Left hindlimb (tissue), 1 donor: ENCODE data around the gene HMGN3.
A peak's percentile ranks its signal among the peaks of the same experiment; 100 is the strongest.
"Not testable (repeated sequence)": the region's sequence is repeated elsewhere in the genome, so short reads cannot be mapped to it uniquely, and the experiment has no call there.

Experiments used
- DNase-seq: peaks from one replicate; pipeline ENCODE4 v3.0.0-alpha.2; 2018

Gene HMGN3

GRCh38 chr6:79234150-79235022, at the start of gene HMGN3:
Gene HMGN3, minus strand, starts transcription at chr6:79234682.
- DNase-seq: peak; percentile 95

DNA sequence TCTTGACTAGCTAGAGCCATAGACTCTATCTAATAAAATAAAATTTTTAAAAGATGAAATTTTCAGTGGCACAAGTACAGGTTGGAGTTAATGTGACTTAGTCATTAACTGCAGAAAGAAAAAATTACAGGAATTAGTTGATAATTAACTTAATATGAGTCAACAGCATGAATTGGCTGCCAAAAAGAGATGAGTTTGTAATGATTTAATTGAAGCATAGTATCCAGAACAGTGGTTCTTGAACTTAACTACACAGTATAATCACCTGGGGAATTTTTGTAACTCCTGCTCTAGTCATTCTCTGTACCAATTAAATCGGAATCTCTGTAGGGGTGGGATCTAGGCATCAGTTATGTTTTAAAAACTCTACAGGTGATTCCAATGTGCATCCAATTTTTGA, 46.3 kb upstream of the HMGN3 start:
- DNase-seq: no peak

- DNase-seq: no peak
Measured at GRCh38 chr6:79277109-79277508, 42.6 kb upstream of the HMGN3 start.

GRCh38 chr6:79269877-79270276, 35.4 kb upstream of the HMGN3 start:
- DNase-seq: peak; percentile 36

DNA sequence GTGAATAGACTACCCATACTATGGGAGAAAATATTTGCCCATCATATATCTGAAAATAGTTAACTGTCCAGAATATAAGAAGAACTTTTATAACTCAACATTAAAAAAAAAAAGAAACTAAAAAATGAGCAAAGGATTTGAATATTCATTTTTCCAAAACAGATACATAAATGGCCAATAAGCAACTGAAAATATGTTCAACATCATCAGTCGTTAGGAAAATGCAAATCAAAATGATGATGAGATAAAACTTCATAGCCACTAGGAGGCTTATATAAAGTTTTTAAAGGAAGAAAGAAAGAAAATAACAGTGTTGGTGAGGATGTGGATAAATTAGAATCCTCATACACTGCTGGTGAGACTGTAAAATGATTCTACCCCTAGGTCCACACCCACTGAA, 32.6 kb upstream of the HMGN3 start:
- DNase-seq: no peak

DNA sequence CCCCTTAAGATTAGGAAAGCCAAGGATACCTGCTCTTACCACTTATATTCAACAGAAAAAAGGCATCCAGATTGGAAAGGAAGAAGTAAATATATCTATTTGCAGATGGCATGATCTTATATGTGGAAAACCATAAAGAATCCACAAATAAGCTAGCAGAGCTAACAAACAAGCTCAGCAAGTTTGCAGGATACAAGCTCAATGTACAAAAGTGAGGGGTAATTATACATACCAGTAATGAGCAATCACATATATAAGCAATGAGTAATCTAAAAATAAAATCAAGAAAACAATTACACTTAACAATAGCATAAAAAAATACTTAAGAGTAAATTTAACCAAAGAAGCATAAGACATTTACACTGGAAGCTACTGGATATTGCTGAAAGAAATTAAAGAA, 31.6 kb upstream of the HMGN3 start:
- no peak for DNase-seq

GRCh38 chr6:79263359-79263758, 28.9 kb upstream of the HMGN3 start:
- no peak for DNase-seq

DNA sequence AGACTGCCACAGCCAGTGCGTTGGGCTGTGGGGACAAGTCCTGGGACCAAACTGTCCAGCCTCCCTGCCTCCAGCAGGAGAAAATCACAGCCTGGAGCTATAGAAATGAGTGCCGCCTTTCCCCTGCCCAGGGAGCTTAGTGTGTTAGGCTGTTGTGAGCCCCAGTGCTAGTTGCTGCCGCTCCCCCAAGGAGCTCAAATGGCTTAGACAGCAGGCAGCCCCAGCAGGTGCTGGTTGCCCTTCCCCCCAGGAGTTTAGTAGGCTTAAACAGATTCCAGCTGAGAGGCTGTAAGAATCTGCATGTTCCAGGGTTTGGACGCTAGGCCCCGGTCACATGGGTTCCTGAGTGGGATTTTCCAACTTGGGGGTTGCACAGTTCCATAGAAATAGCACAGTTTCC, 27.2 kb upstream of the HMGN3 start:
- DNase-seq: no peak

- DNase-seq: no peak
Measured at GRCh38 chr6:79260772-79261171, 26.3 kb upstream of the HMGN3 start.

- no peak for DNase-seq
Measured at GRCh38 chr6:79257381-79258205, 23.1 kb upstream of the HMGN3 start.

DNA sequence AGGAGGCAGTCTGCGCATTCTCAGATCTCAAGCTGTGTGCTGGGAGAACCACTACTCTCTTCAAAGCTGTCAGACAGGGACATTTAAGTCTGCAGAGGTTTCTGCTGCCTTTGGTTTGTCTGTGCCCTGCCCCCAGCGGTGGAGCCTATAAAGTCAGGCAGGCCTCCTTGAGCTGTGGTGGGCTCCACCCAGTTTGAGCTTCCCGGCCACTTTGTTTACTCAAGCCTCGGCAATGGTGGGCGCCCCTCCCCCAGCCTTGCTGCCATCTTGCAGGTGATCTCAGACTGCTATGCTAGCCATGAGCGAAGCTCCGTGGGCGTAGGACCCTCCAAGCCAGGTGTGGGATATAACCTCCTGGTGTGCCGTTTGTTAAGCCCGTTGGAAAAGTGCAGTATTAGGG, 22.3 kb upstream of the HMGN3 start:
- DNase-seq: not testable (repeated sequence)

- not testable (repeated sequence) for DNase-seq
Measured at GRCh38 chr6:79255086-79255485, 20.6 kb upstream of the HMGN3 start.

- no peak for DNase-seq
Measured at GRCh38 chr6:79250559-79250958, 16.1 kb upstream of the HMGN3 start.

DNA sequence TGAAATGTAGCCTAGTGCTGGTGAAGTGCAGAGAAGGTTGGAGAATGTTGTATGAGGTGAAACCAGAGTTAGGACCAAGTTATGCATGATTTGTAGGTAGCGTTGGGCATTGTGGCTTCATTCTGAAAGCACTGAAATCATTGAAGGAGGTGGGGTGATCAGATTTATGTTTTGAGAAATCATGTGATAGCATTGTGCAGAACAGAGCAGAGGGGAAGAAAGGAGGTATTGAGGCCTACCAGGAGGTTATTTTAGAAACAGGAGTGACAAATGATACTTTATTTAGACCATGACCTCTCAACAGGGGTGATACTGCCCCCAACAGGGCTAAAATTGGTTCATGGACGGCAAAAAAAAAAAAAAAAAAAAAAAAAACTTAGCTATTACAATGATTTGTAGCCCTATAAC, 15.6 kb upstream of the HMGN3 start:
- DNase-seq: no peak

DNA sequence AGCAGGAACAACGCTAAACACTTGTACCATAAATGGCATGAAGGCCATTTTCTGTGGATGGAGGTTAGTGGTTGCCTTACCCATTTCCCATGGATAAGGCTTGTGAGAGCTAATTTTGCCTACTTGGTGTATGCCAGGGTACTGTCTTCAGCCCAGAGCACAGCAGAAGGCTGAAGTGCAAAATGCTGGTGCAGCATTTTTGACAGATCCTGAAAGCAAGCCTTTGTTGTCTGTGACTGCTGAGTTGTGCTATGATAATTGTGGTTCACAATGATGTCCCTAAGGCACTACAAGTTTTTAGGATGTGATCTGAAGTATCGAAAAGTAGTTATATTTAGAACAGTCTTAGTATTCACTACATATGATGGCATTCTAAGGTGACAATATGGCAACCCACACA, 14.7 kb upstream of the HMGN3 start:
- DNase-seq: no peak

DNA sequence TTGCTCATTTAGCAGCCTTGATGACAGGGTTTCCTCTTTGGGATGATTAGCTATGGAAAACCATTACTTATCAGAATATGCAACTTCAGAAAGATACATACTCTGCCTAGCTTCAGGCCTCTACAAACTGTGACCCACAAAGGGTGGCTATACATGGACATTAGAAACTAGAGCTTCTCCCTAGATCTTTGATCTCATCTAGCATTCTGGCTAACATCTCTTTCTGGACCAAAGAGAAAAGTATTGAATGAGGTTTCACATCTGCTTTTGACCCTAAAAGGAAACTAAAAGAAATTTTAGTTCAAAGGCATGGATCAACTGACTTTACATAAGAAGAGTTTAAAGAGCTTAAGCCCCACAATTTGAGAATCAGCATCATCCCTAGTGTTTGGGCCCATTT, 12.4 kb upstream of the HMGN3 start:
- DNase-seq: no peak

GRCh38 chr6:79241228-79241627, 6.7 kb upstream of the HMGN3 start:
- DNase-seq: no peak

DNA sequence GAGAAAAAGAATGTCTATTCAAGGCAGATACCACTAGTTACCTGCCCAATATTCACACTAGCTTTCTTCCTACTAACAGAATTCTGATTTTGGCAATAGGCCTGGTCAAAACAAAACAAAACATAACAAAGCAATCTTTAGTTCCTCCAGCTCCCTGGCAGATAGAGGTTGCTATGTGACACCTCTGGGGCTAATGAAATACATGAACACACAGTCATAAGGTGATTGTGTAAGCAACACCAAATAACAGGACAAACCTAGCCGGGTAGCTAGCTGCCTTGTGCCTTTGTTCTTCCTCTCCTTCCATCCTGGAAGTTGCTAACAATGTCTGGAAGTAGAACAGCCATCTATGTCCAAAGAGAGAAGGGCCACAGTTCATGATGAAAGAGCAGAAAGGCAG, 6.0 kb upstream of the HMGN3 start:
- no peak for DNase-seq

DNA sequence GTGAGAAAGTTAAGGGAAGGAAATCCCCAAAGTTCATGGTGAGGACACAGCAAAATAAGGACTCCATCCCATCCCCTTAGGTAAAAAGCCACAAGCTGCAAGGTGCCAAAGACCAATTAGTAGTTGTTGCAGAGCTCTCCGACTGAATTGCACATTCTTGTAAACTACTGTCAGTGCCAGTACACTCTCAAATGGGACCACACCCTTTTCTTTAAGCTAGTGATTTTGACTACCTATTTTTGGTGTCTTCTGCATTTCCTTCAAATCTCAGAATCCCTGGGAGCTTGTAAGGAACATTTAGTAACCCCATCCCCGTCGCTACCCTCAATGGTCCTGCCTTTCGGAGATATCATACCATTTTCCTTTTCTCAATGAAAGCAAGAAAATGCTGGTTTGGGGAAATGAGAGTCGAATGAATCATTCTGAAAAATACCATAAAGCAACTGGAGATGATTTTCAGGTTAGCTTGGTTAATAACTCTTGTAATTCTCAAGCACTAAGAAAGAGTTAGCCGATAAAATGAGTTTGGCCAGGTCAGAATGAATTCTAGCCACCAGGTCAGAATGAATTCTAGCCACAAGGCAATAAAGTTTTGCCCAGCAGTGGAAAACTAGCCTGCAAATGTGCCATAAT, 5.2 kb upstream of the HMGN3 start:
- no peak for DNase-seq

- no peak for DNase-seq
Measured at GRCh38 chr6:79238919-79239318, 4.4 kb upstream of the HMGN3 start.

GRCh38 chr6:79236711-79237110, 2.2 kb upstream of the HMGN3 start:
- DNase-seq: no peak

DNA sequence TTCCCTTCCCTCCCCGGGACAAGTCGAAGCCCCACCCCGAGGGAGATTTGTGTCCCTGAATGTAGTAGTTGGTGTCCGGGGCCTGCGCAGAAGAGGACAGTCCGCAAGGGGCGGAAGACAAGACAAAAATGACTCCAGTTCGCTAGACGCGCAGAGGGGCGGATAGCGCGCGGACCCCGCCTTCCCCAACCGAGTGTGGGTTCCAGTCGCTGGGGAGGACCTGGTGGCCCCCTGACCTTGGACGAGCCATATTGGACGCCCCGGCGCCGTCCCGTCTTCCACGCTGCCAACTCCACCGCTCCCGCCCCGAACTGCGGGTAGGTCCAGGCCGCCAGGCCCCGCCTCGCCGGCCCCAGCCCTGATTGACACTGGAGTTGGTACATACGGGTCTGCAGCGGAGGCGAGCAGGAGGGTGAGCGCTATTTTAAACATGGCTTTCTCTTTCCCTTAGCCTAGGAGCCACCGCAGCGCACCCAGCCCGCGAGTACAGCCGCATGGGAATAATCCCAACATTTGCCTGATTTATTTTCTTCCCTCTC, 802 bp downstream of the HMGN3 start:
- peak; percentile 92 for DNase-seq
